Suprapubic skin (tissue), 4 donors: ENCODE results near the gene PGM5.

Experiments
- CTCF ChIP-seq, 2 donors: fragments of 200-600 bp in 1 of 2; fragments of 450-650 bp in 1 of 2; sonication (generic) in 1 of 2; IDR thresholded peaks; one replicate each; pipeline ENCODE4 v1.5.1; 2016 to 2019; ENCODE audit warnings: antibody characterized with exemption in 2 of 2, mild to moderate bottlenecking in 1 of 2, moderate library complexity in 1 of 2
- EP300 ChIP-seq: sonication (generic); formaldehyde crosslinking; IDR thresholded peaks from one replicate; pipeline ENCODE4 v1.6.1; 2017; ENCODE audit warnings: antibody characterized with exemption
- POLR2A ChIP-seq, 2 donors: fragments of 450-650 bp; IDR thresholded peaks; one replicate each; pipeline ENCODE4 v1.6.1; 2017; ENCODE audit warnings: antibody characterized with exemption in 2 of 2, mild to moderate bottlenecking in 2 of 2, moderate library complexity in 2 of 2
- POLR2AphosphoS5 ChIP-seq, 3 donors: sonication (generic); formaldehyde crosslinking; IDR thresholded peaks; one replicate each; pipeline ENCODE4 v1.6.1; 2017; ENCODE audit warnings: antibody characterized with exemption in 3 of 3

- TF ChIP-seq CTCF (IDR thresholded peaks at IDR 0.05) (no peak), POLR2A (IDR thresholded peaks at IDR 0.05) (no peak), EP300 (no peak), POLR2AphosphoS5 (IDR thresholded peaks at IDR 0.05) (no peak)
Observed at GRCh38 chr9:68462105-68462775, 105.8 kb downstream of the PGM5 start.
